Globus pallidus (tissue), 1 donor: Measurements from ENCODE around the gene KCNAB3.
A peak's percentile ranks its signal among the peaks of the same experiment; 100 is the strongest.

Experiments used
- DNase-seq: peaks from one replicate; pipeline ENCODE4 v3.0.0-alpha.2; 2015; ENCODE audit warnings: low spot score

The KCNAB3 gene

DNA sequence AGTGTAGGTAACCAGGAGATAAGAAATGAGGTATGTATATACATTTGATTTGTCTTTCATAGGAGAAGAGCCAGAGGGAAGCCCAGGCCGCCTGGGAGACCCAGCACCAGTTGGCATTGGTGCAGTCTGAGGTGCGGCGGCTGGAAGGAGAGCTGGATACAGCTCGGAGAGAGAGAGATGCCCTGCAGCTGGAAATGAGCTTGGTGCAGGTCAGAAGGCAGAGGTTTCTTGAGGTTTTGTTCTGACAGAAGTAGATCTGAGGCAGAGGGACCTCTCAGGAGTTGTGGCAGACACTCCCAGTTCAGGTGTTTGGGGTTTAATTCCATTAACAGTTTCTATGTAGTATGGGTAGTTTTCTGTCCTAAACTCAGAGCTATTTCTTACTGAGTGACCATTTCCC lies 10.4 kb upstream of the KCNAB3 start:
- DNase-seq, result no peak

DNA sequence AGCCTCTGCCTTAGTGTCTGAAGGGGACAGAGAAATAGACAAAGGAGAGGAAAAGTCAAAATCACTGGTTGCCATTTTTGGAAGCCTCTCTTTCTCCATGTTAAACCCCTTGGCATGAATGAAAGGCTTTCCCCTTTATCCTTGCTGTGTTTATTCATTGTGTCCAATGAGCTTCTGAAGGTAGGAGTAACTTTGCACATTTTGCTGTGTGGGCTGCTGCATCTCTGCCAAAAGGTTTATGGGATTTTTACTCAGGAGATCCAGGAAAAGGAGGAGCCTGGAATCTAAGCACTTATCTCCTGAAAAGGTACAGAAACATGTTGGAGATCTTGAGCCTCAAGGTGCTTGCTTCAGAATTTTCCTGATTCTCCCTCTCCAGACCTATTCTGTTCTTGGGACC lies 6.2 kb upstream of the KCNAB3 start:
- no peak for DNase-seq

DNA sequence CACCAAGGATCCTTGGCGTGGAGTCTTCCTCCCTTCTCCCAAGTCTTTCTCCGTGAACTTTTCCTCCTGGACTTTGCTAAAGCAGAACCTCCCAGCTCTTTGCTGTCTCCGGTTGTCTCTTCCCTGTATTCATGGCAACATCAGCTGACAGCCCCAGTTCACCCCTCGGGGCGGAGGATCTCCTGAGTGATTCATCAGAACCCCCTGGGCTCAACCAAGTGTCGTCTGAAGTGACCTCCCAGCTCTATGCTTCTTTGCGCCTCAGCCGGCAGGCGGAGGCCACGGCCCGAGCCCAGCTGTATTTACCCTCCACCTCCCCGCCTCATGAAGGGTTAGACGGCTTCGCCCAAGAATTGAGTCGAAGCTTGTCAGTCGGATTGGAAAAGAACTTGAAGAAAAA lies 3.3 kb upstream of the KCNAB3 start:
- DNase-seq, result no peak

DNA sequence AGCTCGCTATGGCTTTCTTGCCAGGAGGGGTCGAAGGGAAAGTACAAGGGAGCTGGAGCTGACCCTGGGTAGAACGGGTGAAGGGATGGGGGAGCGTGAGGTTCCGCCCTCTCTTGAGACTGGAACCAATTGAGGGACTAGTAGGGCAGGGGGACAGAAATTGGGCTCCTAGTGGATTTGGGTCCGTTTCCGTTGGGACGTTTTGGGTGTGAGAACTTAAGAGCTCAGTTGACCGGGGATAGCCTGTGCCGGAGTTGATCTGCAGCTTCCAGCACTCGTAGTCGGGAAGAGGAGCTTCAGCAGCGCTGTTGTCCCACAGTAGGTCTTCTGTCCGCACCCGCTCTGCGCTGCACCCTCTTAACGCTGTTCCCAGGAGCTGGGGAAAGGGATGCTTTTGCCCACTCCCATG lies 2.8 kb upstream of the KCNAB3 start:
- peak; percentile 37 for DNase-seq

GRCh38 chr17:7931709-7932482 lies 2.2 kb upstream of the KCNAB3 start, which contains the start of the genes CNTROB and TRAPPC1:
CNTROB (plus strand) TSS chr17:7932206; CDS start chr17:7933080, 874 bp downstream.
TRAPPC1 (minus strand) TSS chr17:7931946; CDS start chr17:7931829, 117 bp downstream.
- DNase-seq, result peak; percentile 99

DNA sequence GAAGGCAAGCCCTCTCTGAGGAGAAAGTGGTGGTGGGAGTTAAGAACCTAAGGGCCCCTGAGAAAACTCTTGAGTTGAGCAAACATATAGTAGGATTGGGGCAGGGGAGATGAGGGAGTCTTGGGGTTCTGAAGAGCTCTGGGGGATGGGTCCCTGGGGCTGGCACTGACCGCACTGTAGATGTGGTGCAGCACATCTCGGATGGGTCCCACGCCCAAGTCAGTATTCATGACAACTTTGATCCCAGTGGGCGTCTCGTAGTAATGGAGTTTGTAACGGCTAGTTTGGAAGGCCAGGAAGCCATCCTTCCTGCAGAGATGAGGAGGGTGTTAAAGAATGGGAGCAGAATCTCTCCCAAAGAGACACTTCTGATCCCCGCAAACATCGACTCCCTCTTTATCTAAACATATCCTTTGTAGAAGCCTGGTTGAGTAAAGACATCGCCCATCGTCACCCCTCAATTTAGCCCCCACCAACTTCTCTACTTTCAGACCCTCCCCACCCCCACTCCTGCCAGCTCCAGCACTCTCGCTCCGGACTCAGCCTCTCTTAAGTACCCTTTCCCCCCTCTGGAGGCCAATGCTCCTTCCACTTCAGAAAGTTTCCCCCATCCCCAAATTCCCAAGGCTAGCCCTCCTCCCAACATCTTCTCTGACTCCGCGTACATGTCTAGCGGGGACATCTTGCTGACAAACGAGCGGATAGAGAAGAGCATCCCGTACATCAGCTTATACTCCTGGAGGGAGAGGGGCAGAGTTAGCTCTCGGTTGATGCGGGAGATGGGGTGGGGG lies 1.4 kb upstream of the KCNAB3 start:
- DNase-seq, result no peak

GRCh38 chr17:7927596-7927995 lies 2.1 kb downstream of the KCNAB3 start:
- DNase-seq, result no peak

GRCh38 chr17:7922845-7923628 lies 6.6 kb downstream of the KCNAB3 start:
- peak; percentile 70 for DNase-seq

- DNase-seq, result no peak
Observed at GRCh38 chr17:7922269-7922844, 7.3 kb downstream of the KCNAB3 start.

- no peak for DNase-seq
Observed at GRCh38 chr17:7916808-7917207, 12.8 kb downstream of the KCNAB3 start.

DNA sequence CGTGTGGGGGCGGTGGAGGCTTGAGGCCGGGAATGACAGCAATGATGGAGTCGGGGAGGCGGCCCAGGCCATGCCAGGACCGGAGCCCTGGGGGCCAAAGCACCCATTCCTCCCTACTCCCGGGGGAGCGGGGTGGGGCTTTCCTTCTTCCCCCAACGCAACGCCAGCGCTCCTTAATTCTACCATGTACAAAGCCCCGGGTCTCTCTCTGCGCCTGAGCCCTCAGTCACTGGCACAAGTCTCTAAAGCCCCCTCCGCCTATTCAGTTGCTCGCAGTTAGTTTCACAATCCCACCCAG lies 13.3 kb downstream of the KCNAB3 start:
- DNase-seq, result no peak

DNA sequence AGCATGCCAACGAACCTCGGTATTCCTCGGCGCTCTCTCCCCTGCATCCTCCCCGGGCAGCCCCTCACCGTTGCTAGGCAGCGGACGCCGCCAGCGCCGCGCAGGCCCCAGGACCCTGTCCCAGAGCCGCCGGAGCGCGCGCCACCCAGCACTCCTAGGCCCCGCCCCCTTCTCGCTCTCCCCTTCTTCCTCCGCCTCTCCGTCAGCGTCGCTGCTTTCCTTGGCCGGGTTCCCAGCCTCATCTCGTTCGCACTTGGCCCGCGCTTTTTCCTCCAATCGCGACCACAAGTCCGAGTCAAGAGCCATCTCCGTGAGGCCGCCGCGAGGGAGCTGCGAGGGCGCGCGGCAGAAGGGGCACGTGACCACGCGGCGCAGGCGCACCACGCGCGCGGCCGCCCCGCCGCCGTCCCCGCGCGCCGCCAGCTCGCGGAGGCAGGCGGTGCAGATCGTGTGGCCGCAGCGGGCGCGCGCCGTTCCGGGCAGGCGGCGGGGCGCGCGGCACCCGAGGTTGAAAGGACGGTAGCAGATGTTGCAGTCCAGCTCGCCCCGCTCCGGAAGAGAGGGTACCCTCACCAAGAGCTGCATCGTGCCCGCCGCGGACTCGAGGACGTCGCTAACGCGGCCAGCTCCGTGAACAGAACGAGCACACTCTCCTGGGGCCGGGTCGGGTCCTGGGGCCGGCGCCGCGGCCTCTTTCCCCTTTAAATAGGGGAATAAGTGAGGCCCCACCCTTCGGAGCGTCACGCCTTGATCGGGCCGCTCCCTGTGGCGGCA lies 13.9 kb downstream of the KCNAB3 start, which contains the start of gene RNF227:
Gene RNF227 (minus strand): TSS at position 679 of the 774 bp plus-strand sequence. CDS start 94 bp downstream, at position 585.
- DNase-seq, result peak; percentile 81

DNA sequence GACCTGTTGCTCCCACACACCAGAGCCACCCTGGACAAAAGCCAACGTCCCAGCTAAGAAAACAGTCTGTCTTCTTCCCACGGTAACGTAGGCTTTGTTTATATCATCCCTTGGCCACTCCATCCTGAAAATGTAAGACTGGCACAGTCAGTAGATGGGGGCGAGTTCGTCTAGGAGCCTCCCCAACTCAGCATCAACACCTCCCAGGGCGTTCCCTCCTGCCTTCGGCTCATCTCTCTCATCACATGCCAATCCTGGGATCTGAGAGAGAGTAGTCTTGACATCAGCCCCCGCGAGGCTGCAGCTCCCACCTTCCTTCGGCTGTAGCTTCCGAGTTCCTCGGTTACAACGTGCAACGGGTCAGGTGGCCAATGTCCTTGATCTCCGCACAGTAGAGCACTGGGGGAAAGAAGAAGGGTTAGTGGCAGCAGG lies 14.5 kb downstream of the KCNAB3 start:
- peak; percentile 29 for DNase-seq

DNA sequence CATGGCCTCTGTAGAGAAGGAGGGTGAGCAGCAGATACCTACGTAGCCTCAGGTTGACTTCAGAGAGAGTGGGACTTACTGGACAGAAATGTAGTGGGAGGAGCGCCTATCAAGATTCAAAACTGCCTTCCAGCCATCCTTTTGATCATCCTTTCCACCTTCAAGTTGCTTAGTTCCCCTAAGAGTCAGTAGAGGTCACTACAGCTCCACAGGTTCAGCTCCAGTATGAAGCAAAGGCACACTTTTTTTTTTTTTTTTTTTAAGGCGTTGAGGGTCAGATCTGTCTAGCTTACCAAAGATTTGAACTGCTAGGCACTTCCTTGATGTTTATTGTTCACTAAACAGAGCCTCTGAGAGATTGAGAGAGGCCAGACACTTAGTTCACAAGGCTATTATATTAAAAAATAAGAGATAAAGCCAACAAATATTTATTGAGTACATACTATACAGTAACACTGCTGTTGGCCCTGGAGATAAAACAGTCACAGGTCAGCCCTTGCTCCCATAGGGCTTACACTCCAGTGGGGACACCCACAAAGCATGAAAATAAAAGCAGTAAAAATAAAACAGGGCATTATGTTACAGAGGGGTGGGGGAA lies 16.6 kb downstream of the KCNAB3 start:
- peak; percentile 68 for DNase-seq

DNA sequence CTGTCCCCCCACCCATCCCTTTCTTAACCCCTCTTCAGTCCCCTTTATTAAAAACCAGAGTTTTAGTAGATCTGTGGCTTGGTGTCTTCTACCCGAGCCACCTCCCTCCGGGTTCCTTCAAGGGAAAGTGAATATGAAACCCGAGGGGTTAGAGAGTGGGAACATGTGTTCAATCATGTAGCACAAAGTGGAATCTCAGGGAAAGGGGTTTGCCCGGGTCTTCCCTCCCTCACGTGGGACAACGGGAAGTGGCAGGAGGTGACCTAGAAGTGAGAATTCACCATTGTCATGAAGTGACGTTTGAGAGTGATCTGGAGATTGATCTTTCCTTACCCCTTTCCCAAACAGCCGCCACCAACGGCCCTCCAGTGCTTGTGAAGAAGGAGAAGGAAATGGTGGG lies 18.5 kb downstream of the KCNAB3 start:
- no peak for DNase-seq

- DNase-seq, result no peak
Observed at GRCh38 chr17:7910711-7911110, 18.9 kb downstream of the KCNAB3 start.

DNA sequence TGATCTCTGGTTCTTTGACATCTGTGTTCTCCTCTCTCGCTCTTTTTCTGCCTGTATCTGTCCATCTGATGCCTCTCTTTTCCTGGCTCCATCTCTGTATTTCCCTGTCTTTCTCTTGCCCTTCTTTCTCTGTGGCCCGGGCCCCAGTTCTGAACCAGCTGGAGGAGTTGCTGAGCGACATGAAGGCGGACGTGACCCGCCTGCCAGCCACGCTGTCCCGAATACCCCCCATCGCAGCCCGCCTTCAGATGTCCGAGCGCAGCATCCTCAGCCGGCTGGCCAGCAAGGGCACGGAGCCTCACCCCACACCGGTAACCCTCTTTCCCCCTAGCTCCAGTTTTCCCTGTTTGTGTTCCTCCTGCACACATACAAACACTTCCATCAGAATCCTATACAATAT lies 19.4 kb downstream of the KCNAB3 start:
- DNase-seq, result no peak

GRCh38 chr17:7909089-7909488 lies 20.6 kb downstream of the KCNAB3 start:
- DNase-seq, result no peak

GRCh38 chr17:7903154-7904103 lies 26.2 kb downstream of the KCNAB3 start:
- DNase-seq, result no peak

DNA sequence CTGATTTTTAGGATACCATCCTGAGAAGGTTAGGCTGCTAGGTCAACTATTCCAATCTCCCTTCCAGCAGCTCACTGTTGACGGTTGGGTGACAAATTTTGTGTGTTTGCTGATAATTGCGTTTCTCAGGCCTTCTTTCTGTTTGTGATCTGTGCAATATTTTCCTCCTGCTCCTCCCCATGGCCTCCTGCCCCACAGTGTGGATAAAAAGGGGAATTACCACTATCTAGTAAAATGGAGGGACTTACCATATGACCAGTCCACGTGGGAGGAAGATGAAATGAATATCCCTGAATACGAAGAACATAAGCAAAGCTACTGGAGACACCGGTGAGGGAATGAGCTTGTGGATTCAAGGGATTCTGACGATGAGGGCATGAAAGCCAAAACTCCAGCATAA lies 31.9 kb downstream of the KCNAB3 start:
- peak; percentile 74 for DNase-seq
